ENCODE data around the gene SUDS3. TPM values are rescaled to one million over a fixed set of nuclear protein-coding genes. Genes with fewer than 3 reads are reported as not detected.

The SUDS3 gene
- polyA plus RNA-seq, 1 donor from 2014 or later = 67.9 TPM

- H3K4me2 ChIP-seq (ENCODE audit: low read length) = no peak overlapping the region
- no peak overlapping the region for H3K27ac ChIP-seq (ENCODE audit: low read length)
- no peak overlapping the region for H2AFZ ChIP-seq (ENCODE audit: low read depth, low read length)
- H3K36me3 ChIP-seq (ENCODE audit: insufficient read depth, low read length) = no peaks in the 10 kb centered on the region
- no peaks in the 10 kb centered on the region for H3K79me2 ChIP-seq (replicated peaks; ENCODE audit: insufficient read depth, low read length)
- H3K27me3 ChIP-seq (ENCODE audit: insufficient read depth, low read depth, low read length) = no peaks in the 10 kb centered on the region
- no peak for TF ChIP-seq CTCF (IDR thresholded peaks at IDR 0.05; ENCODE audit: poor library complexity, severe bottlenecking)
- no peak for TF ChIP-seq SMC3 (conservative IDR thresholded peaks at IDR 0.05; ENCODE audit: poor library complexity)
- no peak for TF ChIP-seq RAD21 (conservative IDR thresholded peaks at IDR 0.05)
- no peak for TF ChIP-seq POLR2AphosphoS5 (IDR thresholded peaks at IDR 0.05)
- TF ChIP-seq REST (IDR thresholded peaks at IDR 0.05; ENCODE audit: borderline replicate concordance) = no peak
- no peak overlapping the region for H3K4me3 ChIP-seq (ENCODE audit: low read length)
- H3K9me3 ChIP-seq (ENCODE audit: low read length) = no peaks in the 10 kb centered on the region
- no peak overlapping the region for H3K9ac ChIP-seq (ENCODE audit: low read length)
- no peaks in the 10 kb centered on the region for H3K9me2 ChIP-seq (ENCODE audit: insufficient read depth, low read length)
- H3F3A ChIP-seq (ENCODE audit: insufficient read depth, low read length, poor library complexity, severe bottlenecking) = no peaks in the 10 kb centered on the region
- H4K20me1 ChIP-seq (ENCODE audit: insufficient read depth) = no peaks in the 10 kb centered on the region
Observed at GRCh38 chr12:118459110-118459509, 82.8 kb downstream of the SUDS3 start.

GRCh38 chr12:118463677-118464076 is 87.3 kb downstream of the SUDS3 start:
- Histone ChIP-seq H3K4me2 (ENCODE audit: low read length) (no peak overlapping the region), H3K79me2 (replicated peaks; ENCODE audit: insufficient read depth, low read length) (no peaks in the 10 kb centered on the region), H3K27ac (ENCODE audit: low read length) (no peak overlapping the region), H3F3A (ENCODE audit: insufficient read depth, low read length, poor library complexity, severe bottlenecking) (no peaks in the 10 kb centered on the region), H3K9ac (ENCODE audit: low read length) (no peak overlapping the region), H3K4me3 (ENCODE audit: low read length) (no peak overlapping the region), H4K20me1 (ENCODE audit: insufficient read depth) (no peaks in the 10 kb centered on the region), H3K36me3 (ENCODE audit: insufficient read depth, low read length) (no peaks in the 10 kb centered on the region), H3K9me2 (ENCODE audit: insufficient read depth, low read length) (no peaks in the 10 kb centered on the region), H3K9me3 (ENCODE audit: low read length) (no peaks in the 10 kb centered on the region), H2AFZ (ENCODE audit: low read depth, low read length) (no peak overlapping the region), H3K27me3 (ENCODE audit: insufficient read depth, low read depth, low read length) (no peaks in the 10 kb centered on the region)
- TF ChIP-seq EP300 (conservative IDR thresholded peaks at IDR 0.05; ENCODE audit: poor library complexity, severe bottlenecking) (no peak), POLR2AphosphoS5 (IDR thresholded peaks at IDR 0.05) (no peak), TAF1 (IDR thresholded peaks at IDR 0.05; ENCODE audit: low read depth) (no peak), SMC3 (conservative IDR thresholded peaks at IDR 0.05; ENCODE audit: poor library complexity) (no peak), CTCF (IDR thresholded peaks at IDR 0.05; ENCODE audit: poor library complexity, severe bottlenecking) (no peak), RAD21 (conservative IDR thresholded peaks at IDR 0.05) (no peak), REST (IDR thresholded peaks at IDR 0.05; ENCODE audit: borderline replicate concordance) (no peak), EZH2 (IDR thresholded peaks at IDR 0.05; ENCODE audit: borderline replicate concordance, insufficient read depth, low read length, poor library complexity, severe bottlenecking) (no peak), MXI1 (conservative IDR thresholded peaks at IDR 0.05; ENCODE audit: poor library complexity, severe bottlenecking) (no peak)

Data from neural cell (in vitro differentiated cells).